BJ (cell line): ENCODE results near the gene AMACR. TPM values are rescaled to one million over a fixed set of nuclear protein-coding genes. Genes with fewer than 3 reads are reported as not detected.

Experiments used
- CTCF ChIA-PET: fragments of 350-600 bp; formaldehyde crosslinking; extraction: SDS; loops from one replicate; lab custom pipeline; 2021; ENCODE audit warnings: antibody characterized with exemption, inconsistent platforms; lab: Yijun Ruan, JAX
- POLR2A ChIA-PET: fragments of 300-600 bp; sonication (Branson Sonifier 250); formaldehyde crosslinking; extraction: SDS; loops from one replicate; lab custom pipeline; 2021; ENCODE audit warnings: antibody characterized with exemption; lab: Charles Lee
- DNase-seq: peaks from one replicate; pipeline ENCODE4 v3.0.0-alpha.2; 2011; ENCODE audit warnings: low read depth
- H3K27me3 ChIP-seq: 2 replicates; pipeline ENCODE4 v1.6.0; 2011; ENCODE audit warnings: low read length; ENCODE audit not compliant: control insufficient read depth, insufficient read depth
- H3K36me3 ChIP-seq: 2 replicates; pipeline ENCODE4 v1.5.1; 2011; ENCODE audit warnings: low read length; ENCODE audit not compliant: control insufficient read depth, insufficient read depth
- H3K4me3 ChIP-seq: 2 replicates; pipeline ENCODE4 v1.5.1; 2011; ENCODE audit warnings: low read depth, mild to moderate bottlenecking, control low read depth, low read length
- polyA plus RNA-seq: library from polyadenylated mRNA; depleted of rRNA; stranded (reverse); fragments of >200 nt; gene quantifications from 2 replicates; pipeline ENCODE4 v1.2.3, GENCODE V29; 2011
- TF ChIP-seq, protein P1 (sequence below): IDR thresholded peaks from 2 replicates; pipeline ENCODE4 v1.5.1; 2011; ENCODE audit warnings: low read depth, mild to moderate bottlenecking, control low read depth, inconsistent platforms, low read length, moderate library complexity; ENCODE audit not compliant: insufficient read depth

The AMACR gene
- polyA plus RNA-seq, 1 experiment: 7.1 TPM

GRCh38 chr5:33994845-33995244, 13.0 kb downstream of the AMACR start:
- CTCF ChIA-PET: no interaction called here
- Histone ChIP-seq H3K4me3 (no peak overlapping the region), H3K36me3 (no peaks in the 10 kb centered on the region), H3K27me3 (no peaks in the 10 kb centered on the region)
- POLR2A ChIA-PET: no interaction called here
- DNase-seq: no peak
- TF ChIP-seq, protein P1, sequence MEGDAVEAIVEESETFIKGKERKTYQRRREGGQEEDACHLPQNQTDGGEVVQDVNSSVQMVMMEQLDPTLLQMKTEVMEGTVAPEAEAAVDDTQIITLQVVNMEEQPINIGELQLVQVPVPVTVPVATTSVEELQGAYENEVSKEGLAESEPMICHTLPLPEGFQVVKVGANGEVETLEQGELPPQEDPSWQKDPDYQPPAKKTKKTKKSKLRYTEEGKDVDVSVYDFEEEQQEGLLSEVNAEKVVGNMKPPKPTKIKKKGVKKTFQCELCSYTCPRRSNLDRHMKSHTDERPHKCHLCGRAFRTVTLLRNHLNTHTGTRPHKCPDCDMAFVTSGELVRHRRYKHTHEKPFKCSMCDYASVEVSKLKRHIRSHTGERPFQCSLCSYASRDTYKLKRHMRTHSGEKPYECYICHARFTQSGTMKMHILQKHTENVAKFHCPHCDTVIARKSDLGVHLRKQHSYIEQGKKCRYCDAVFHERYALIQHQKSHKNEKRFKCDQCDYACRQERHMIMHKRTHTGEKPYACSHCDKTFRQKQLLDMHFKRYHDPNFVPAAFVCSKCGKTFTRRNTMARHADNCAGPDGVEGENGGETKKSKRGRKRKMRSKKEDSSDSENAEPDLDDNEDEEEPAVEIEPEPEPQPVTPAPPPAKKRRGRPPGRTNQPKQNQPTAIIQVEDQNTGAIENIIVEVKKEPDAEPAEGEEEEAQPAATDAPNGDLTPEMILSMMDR: no peak

- TF ChIP-seq, protein P1: no peak
- Histone ChIP-seq H3K4me3 (no peak overlapping the region), H3K36me3 (peaks cover 2% of the 10 kb centered on the region), H3K27me3 (no peaks in the 10 kb centered on the region)
- POLR2A ChIA-PET: no interaction called here
- no peak for DNase-seq
- CTCF ChIA-PET: no interaction called here
Observed at GRCh38 chr5:33992864-33993263, 15.0 kb downstream of the AMACR start.

- ChIA-PET POLR2A (no interaction called here), CTCF (no interaction called here)
- Histone ChIP-seq H3K4me3 (no peak overlapping the region), H3K27me3 (no peaks in the 10 kb centered on the region), H3K36me3 (peaks cover 3% of the 10 kb centered on the region)
- DNase-seq: no peak
- TF ChIP-seq, protein P1: no peak
Observed at GRCh38 chr5:33985447-33985846, 22.4 kb downstream of the AMACR start.

- Histone ChIP-seq H3K27me3 (no peaks in the 10 kb centered on the region), H3K36me3 (peaks cover 3% of the 10 kb centered on the region), H3K4me3 (no peak within 1 kb of the TSS)
- TF ChIP-seq, protein P1: no peak
- CTCF ChIA-PET: no interaction called here
- no peak for DNase-seq
- POLR2A ChIA-PET: no interaction called here
Observed at GRCh38 chr5:33984671-33985124, 23.2 kb downstream of the AMACR start, which contains the start of gene SLC45A2. Gene SLC45A2 (minus strand): TSS chr5:33984693. CDS start chr5:33984583, 110 bp downstream.

GRCh38 chr5:33984178-33984577, 23.7 kb downstream of the AMACR start:
- CTCF ChIA-PET: interaction anchor here (1.0 kb wide), 1 partner anchor 14 kb away, joined by 4 read pairs; no protein-coding TSS in a partner anchor

More at GRCh38 chr5:33984178-33984577, 23.7 kb downstream of the AMACR start:
- TF ChIP-seq, protein P1: no peak
- POLR2A ChIA-PET: no interaction called here
- Histone ChIP-seq H3K36me3 (peaks cover 3% of the 10 kb centered on the region), H3K4me3 (no peak overlapping the region), H3K27me3 (no peaks in the 10 kb centered on the region)
- no peak for DNase-seq
